OCI-LY7 (cell line): ENCODE measurements around the gene RAB3GAP2.

Experiments
- CTCF ChIP-seq: fragments of 200-600 bp; sonication (generic); conservative IDR thresholded peaks from 2 replicates; pipeline ENCODE4 v1.5.1; 2014; ENCODE audit warnings: mild to moderate bottlenecking, antibody characterized with exemption, low read length, moderate library complexity, mixed read lengths
- EZH2phosphoT487 ChIP-seq: fragments of 200-600 bp; sonication (generic); IDR thresholded peaks from 2 replicates; pipeline ENCODE4 v1.6.1; 2018; ENCODE audit warnings: low read depth, borderline replicate concordance, mild to moderate bottlenecking, mixed run types, antibody characterized with exemption, low read length, moderate library complexity, mixed read lengths

- TF ChIP-seq CTCF (no peak), EZH2phosphoT487 (no peak)
These were observed 32.3 kb downstream of the RAB3GAP2 start for GRCh38 chr1:220239966-220240365.
